SKM-1 (cell line): Measurements from ENCODE around the gene DIP2B.
"Not testable (repeated sequence)": the region's sequence is repeated elsewhere in the genome, so short reads cannot be mapped to it uniquely, and the experiment has no call there.

Experiments
- DNase-seq: peaks from one replicate; lab custom pipeline; 2025; ENCODE audit not compliant: unreplicated experiment; lab: John Stamatoyannopoulos, UW

The DIP2B gene

GRCh38 chr12:50518090-50518489, 13.3 kb downstream of the DIP2B start:
- no peak for DNase-seq

- no peak for DNase-seq
Observed at GRCh38 chr12:50519353-50519752, 14.6 kb downstream of the DIP2B start.

DNA sequence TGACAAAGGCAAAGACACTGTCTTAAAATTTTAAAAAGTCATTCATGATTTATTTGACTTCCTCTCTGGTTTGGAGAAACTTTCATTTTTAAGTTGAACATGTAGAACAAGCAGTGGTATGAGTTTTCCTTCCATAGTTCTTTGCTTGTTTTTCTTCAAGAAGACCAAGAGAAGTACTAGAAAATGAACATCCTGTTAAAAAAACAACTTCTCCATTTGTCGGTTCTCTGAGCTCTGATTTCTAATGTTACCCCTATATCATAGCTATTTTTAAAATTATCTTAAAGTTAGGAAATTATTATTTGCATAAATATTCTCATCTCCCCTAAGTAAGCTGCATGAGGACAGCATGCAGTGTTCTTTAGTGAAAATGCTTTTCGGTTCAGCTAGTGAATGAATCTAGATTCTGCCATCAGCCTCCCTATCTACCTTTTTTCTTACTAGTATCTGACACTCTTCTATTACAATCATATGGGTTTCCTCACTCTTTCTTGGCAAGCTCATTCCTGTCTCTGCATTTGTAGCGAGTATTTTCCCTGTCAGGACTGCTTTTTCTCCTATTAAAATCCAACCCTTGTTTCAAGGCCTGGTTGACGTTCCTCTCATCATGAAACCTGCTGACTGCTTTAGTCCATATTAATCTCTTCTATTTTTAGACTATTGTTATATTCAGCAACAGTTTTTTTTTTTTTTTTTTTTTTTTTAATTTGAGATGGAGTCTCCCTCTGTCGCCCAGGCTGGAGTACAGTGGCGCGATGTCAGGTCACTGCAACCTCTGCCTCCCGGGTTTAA, 15.8 kb downstream of the DIP2B start:
- no peak for DNase-seq

DNA sequence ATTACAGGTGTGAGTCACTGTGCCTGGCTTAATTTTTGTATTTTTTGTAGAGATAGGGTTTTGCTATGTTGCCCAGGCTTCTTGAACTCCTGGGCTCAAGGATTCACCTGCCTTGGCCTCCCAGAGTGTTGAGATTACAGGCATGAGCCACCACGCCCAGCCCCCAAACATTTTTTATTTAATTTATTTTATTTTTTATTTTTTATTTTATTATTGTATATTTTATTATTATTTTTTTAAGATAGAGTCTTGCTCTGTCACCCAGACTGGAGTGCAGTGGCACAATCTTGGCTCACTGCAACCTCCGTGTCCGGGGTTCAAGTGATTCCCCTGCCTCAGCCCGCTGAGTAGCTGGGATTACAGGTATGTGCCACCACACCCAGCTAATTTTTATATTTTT, 17.0 kb downstream of the DIP2B start:
- not testable (repeated sequence) for DNase-seq

DNA sequence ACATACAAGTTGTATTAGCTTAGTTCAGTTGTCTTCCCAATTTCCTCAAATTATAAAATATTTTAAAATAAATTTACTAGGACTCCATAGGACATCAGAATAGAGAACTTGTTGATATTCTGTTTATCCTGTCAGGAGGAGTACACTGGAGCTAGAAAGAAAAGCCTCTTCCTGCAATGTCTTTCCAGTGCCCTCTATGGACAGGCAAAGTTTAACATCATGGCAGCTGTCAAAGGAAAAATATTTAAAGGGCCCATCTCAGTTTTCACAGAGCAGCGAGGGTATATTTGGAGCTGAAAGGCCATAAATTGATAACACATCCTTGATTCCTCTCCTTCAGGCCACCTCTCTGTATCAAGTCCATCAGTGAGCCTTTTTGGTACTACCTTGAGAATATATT, 19.0 kb downstream of the DIP2B start:
- DNase-seq, result no peak

DNA sequence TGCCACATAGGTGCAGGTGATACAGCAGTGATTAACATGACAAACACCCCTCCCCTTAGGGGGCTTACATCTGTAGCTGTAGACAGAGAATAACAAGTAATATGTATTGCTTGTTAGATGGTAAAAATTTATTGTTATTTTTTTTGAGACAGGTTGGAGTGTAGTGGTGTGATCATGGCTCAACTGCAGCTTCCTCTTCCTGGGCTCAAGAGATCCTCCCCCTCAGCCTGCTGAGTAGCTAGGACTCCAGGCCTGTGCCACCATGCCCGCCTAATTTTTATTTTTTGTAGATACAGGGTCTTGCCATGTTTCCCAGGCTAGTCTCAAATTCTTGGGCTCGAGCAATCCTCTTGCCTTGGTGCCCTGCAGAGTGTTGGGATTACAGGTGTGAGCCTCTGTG, 19.8 kb downstream of the DIP2B start:
- DNase-seq, result no peak

- no peak for DNase-seq
Observed at GRCh38 chr12:50525422-50525821, 20.6 kb downstream of the DIP2B start.

DNA sequence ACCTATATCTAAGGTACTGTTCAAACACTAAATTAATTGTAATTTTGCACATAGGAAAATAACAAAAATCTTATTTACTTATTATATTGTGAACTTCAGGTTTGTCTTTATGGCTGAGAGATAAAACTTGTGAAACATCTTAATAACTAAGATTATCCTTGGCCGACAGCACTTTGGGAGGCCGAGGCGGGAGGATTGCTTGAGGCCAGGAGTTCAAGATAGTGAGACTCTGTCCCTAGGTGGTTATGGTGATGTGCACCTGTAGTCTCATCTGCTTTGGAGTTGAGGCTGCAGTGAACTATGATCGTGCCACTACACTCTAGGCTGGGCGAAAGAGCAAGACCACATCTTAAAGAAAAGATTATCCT, 22.6 kb downstream of the DIP2B start:
- no peak for DNase-seq

DNA sequence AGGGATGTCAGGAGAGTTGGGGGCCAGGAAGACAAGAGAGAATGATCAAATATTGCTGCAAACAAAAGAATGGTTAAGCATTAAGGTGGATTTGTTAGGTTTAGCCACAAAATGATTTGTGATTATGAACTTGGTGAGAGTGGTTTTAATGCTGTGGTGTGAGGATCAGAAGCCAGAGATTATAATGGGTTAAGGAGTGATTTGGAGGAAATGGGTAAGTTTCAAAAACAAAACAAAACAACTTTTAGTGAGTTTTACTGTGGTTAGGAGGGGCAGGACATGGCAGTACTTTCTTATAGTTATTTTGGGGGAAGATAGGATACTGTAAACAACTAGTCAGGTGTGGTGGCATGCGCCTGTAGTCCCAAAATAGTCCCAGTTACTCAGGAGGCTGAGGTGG, 24.0 kb downstream of the DIP2B start:
- no peak for DNase-seq

DNA sequence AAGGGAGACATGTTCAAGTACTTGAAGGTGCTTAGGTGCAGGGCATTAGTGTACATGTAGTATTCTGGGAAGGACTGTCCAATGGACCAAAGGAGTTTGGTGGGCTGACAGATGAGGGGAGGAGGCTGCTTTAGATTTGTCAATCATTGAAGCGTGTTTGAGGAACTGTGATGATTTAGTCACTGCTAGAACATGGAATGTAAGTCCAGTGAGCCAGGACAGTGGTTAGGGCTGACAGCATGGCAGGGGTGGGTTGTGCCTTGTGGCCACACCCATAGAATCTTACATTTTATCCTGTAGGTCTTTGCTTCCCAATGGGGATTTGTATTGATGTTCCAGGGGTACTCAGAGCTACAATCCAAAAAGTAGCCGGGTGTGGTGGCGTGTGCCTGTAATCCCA, 24.6 kb downstream of the DIP2B start:
- DNase-seq, result no peak

- no peak for DNase-seq
Observed at GRCh38 chr12:50530532-50530931, 25.7 kb downstream of the DIP2B start.

DNA sequence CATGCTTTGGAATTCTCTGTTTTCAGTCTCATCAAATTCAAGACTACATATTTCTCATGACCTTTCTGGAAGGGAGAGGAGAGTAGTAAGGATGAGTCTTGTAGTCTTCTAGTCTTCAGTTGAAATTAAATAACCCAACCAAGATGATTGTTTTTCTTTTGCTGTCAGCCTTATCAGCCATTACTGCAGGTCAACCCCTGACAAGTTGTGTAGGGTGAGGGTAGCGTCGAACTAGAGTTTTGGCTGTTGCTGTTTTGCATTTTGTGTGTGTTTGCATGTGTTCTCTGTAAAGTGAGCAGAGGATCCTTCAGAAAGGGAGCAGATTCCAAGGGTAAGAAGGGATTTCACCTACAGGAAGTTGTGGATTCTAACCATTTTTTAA, 28.4 kb downstream of the DIP2B start:
- DNase-seq, result no peak

DNA sequence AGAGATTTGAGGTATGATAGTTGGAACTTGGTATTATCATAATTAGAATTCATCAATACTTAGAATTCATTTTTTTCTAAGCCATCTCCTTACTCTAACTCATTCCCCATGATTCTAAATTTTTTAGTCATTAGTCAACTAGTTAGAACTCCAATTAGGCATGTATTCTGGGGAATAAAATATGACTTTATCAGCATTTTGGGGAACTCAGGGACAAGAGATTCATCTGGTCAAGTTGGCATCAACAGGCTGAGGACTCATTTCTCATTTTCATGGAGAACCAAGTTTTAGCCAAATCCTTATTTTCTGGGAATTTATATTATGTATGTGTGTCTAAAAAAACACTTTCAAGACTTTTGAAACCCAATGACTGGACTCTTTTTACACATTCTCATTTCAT, 29.2 kb downstream of the DIP2B start:
- no peak for DNase-seq

- no peak for DNase-seq
Observed at GRCh38 chr12:50536831-50537537, 32.2 kb downstream of the DIP2B start.

- no peak for DNase-seq
Observed at GRCh38 chr12:50537538-50537919, 32.7 kb downstream of the DIP2B start.

DNA sequence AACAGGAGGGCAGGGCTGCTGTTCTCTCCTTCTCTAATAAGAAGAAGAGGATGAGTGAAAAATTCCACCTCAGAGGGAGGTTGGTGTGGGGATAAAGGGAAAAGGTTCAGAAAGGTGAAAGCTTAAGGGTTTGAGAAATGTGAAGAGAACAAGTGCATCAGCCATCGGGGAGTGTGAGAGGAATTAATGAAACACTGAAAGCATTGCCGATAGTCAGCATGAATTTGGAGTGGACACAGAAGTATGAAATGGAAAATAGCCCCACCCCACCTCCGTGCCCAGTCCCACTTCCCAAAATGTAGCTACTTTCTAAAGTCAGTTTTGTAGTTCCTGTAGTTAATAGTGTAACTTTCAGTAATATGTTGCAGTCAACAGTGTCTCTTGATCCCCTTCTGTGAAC, 33.4 kb downstream of the DIP2B start:
- DNase-seq, result no peak

DNA sequence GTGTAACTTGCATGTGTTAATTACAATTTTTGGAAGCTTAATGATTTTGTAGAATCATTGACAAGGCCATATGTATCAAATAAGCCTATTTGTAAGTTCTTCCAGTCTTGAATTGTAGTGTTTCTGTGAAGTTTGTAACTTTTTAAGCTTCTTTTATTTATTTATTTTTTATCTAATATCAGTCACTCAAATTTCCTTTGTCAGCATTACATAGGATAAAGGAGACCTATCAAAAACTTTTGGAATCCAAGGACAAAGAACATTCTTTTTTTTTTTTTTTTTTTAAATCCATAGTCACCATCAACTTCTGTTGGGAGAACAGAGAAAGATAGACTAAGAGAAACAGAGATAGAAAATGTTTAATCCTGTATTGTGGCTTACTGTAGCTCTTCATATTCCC, 36.4 kb downstream of the DIP2B start:
- DNase-seq, result no peak

DNA sequence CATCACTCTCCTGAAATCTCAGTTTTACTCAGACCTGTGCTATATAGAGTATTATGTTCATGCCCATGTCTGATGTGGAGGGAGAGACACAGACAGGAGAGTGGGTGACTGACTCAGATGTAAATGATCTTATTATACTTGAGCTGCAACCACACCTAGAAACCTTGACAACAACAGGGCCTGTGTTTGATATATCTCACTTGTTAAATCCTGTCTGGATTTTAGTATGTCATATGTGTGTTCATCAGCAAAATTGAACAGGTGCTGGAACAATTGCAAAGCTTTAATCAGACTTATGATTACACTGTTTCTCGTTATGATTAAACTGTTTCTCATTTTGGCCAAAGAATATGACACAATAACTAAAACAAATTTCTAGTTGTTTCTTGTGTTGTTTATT, 37.7 kb downstream of the DIP2B start:
- DNase-seq, result no peak

GRCh38 chr12:50543188-50543587, 38.4 kb downstream of the DIP2B start:
- not testable (repeated sequence) for DNase-seq

GRCh38 chr12:50545213-50545612, 40.4 kb downstream of the DIP2B start:
- DNase-seq, result no peak

DNA sequence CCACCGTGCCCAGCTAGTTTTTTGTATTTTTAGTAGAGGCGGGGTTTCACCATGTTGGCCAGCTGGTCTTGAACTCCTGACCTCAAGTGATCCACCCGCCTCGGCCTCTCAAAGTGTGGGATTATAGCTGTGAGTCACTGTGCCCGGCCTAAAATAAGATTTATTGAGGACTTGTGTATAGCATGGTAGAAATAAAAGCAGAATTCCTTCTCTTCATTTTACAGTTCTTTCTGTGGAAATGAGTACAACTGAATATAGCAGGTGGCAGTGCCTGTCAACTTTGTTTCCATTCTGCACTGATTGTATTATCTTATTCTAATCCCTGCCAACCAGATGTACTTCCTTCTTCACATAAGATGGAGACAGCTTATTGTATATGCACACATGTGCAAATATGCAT, 41.0 kb downstream of the DIP2B start:
- DNase-seq, result no peak

- no peak for DNase-seq
Observed at GRCh38 chr12:50546441-50547318, 41.9 kb downstream of the DIP2B start.
